HCT116 (cell line): ENCODE data around the gene GPR107.

Experiments
- CBX3 ChIP-seq: IDR thresholded peaks from 2 replicates; pipeline ENCODE4 v1.6.1; 2012; ENCODE audit warnings: low read depth
- CTCF ChIP-seq, 3 experiments: fragments of 200-600 bp in 1 of 3; sonication (generic) in 1 of 3; IDR thresholded peaks in 2 of 3; conservative IDR thresholded peaks in 1 of 3; 2 replicates each; pipeline ENCODE4 v1.5.1; 2012 to 2017; ENCODE audit warnings: low read depth in 2 of 3, low read length in 2 of 3, antibody characterized with exemption in 1 of 3, borderline replicate concordance in 1 of 3, control low read depth in 1 of 3, mild to moderate bottlenecking in 1 of 3, mixed read lengths in 1 of 3, mixed run types in 1 of 3, moderate library complexity in 1 of 3; ENCODE audit not compliant: insufficient read depth in 1 of 3
- EZH2 ChIP-seq: fragments of 200-600 bp; sonication (generic); IDR thresholded peaks from 2 replicates; pipeline ENCODE4 v1.6.1; 2017; ENCODE audit warnings: antibody characterized with exemption, mixed run types
- POLR2A ChIP-seq: IDR thresholded peaks from 2 replicates; pipeline ENCODE4 v1.7.0; 2011; ENCODE audit warnings: borderline replicate concordance; ENCODE audit not compliant: insufficient read depth, insufficient read length; ENCODE audit errors: extremely low read depth
- POLR2AphosphoS5 ChIP-seq: IDR thresholded peaks from 2 replicates; pipeline ENCODE4 v1.6.1; 2011; ENCODE audit warnings: mild to moderate bottlenecking, low read depth, low read length, moderate library complexity
- RAD21 ChIP-seq: IDR thresholded peaks from 2 replicates; pipeline ENCODE4 v1.6.1; 2012; ENCODE audit warnings: low read depth, mild to moderate bottlenecking
- SP1 ChIP-seq: IDR thresholded peaks from 2 replicates; pipeline ENCODE4 v1.6.1; 2012; ENCODE audit warnings: low read depth
- SRF ChIP-seq: IDR thresholded peaks from 2 replicates; pipeline ENCODE4 v1.6.1; 2012; ENCODE audit warnings: low read depth
- TF ChIP-seq, protein P1 (sequence below): IDR thresholded peaks from 2 replicates; pipeline ENCODE4 v1.6.1; 2011; ENCODE audit warnings: mild to moderate bottlenecking, low read length, moderate library complexity; ENCODE audit not compliant: insufficient replicate concordance; ENCODE audit errors: extremely low read depth
- TF ChIP-seq, protein P2 (sequence below): IDR thresholded peaks from 2 replicates; pipeline ENCODE4 v1.6.1; 2012; ENCODE audit warnings: low read depth

DNA sequence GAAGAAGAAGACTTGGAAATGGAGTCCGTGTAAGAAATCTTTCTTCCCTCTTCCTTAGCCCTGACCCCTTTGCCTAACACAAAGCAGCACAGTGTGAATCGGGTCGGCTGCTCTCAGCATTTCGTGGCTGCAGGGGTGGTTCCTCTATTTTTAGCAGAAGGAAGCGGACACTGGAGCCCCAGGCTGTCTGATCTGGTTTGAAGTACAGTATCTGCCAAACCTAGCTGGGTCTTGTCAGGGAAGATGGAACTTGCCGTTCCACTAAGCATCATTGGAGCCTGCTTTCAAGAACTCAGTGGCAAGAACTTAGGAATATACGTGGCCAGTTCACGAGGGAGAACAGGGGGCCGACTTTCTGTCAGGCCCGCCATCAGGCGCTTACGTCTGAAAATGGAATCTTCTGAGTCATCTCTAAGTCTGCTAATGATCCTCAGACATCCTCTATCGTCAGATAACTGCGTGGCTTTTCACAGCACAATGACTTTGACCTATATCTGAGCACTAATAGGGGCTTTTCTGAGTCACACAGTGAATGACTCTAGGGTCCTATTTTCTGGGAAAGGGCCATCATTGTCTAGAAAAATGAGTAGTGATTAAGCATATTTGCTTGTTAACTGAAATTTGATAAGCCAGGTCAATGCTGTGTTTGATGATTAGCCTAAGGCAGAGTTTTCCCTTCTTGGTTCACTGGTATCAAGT is 75.2 kb downstream of the GPR107 start:
- TF ChIP-seq CTCF (IDR thresholded peaks at IDR 0.05 in 2 of 3, conservative IDR thresholded peaks at IDR 0.05 in 1 of 3; ENCODE audit: borderline replicate concordance in 1 of 3, insufficient read depth in 1 of 3, low read depth in 2 of 3, low read length in 2 of 3) (no peak), SRF (no peak), POLR2A (no peak), POLR2AphosphoS5 (no peak), CBX3 (no peak), SP1 (no peak), RAD21 (no peak), EZH2 (no peak)
- TF ChIP-seq, protein P1, sequence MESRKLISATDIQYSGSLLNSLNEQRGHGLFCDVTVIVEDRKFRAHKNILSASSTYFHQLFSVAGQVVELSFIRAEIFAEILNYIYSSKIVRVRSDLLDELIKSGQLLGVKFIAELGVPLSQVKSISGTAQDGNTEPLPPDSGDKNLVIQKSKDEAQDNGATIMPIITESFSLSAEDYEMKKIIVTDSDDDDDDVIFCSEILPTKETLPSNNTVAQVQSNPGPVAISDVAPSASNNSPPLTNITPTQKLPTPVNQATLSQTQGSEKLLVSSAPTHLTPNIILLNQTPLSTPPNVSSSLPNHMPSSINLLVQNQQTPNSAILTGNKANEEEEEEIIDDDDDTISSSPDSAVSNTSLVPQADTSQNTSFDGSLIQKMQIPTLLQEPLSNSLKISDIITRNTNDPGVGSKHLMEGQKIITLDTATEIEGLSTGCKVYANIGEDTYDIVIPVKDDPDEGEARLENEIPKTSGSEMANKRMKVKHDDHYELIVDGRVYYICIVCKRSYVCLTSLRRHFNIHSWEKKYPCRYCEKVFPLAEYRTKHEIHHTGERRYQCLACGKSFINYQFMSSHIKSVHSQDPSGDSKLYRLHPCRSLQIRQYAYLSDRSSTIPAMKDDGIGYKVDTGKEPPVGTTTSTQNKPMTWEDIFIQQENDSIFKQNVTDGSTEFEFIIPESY: no peak
- TF ChIP-seq, protein P2, sequence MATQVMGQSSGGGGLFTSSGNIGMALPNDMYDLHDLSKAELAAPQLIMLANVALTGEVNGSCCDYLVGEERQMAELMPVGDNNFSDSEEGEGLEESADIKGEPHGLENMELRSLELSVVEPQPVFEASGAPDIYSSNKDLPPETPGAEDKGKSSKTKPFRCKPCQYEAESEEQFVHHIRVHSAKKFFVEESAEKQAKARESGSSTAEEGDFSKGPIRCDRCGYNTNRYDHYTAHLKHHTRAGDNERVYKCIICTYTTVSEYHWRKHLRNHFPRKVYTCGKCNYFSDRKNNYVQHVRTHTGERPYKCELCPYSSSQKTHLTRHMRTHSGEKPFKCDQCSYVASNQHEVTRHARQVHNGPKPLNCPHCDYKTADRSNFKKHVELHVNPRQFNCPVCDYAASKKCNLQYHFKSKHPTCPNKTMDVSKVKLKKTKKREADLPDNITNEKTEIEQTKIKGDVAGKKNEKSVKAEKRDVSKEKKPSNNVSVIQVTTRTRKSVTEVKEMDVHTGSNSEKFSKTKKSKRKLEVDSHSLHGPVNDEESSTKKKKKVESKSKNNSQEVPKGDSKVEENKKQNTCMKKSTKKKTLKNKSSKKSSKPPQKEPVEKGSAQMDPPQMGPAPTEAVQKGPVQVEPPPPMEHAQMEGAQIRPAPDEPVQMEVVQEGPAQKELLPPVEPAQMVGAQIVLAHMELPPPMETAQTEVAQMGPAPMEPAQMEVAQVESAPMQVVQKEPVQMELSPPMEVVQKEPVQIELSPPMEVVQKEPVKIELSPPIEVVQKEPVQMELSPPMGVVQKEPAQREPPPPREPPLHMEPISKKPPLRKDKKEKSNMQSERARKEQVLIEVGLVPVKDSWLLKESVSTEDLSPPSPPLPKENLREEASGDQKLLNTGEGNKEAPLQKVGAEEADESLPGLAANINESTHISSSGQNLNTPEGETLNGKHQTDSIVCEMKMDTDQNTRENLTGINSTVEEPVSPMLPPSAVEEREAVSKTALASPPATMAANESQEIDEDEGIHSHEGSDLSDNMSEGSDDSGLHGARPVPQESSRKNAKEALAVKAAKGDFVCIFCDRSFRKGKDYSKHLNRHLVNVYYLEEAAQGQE: no peak
